VCaP (cell line): ENCODE measurements around the gene SECTM1.

Source experiments
- H3K27ac ChIP-seq: fragments of 450-650 bp; 2 replicates; pipeline ENCODE4 v1.5.1; 2017
- TF ChIP-seq, protein P1 (sequence below): fragments of 450-650 bp; conservative IDR thresholded peaks from 2 replicates; pipeline ENCODE4 v1.5.1; 2017; ENCODE audit warnings: mild to moderate bottlenecking, moderate library complexity

Gene SECTM1

DNA sequence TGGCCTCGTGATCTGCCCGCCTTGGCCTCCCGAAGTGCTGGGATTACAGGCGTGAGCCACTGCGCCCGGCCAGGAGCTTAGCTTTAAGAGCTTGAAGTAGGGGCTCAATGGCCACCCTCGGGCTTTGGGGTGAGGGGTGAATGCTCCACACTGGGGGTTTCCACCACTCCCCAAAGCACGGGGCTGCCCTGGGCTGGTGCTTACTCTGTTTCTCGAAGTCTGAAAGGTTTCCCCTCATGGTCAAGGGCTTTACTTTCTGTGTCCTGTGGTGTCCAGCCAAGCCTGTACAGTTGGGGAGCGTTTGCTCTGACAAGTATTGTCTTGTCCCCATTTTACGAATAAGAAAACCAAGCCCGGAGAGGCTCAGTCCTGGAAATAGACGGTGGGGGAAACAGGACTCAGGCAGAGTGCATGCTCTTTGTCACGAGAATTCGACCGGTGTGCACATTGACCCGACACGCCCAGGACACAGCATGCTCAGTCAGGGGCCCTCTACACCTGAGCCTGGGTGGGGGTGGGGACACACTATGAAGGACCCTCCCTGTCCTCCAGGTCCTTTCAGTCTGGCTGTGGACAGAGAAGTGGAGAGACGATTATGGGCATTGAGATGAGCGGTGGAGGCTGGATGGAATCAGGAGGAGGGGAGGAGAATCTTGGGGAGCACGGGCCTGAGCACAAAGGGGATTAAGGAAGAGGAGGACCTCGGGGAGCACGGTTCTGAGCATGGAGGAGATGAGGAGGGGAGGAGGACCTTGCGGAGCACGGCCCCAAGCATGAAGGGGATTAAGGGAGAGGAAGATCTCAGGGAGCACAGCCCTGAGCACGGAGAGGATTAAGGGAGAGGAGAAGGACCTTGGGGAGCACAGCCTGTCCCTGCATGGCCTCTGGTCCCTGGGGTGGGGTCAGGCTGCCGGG is 23.7 kb downstream of the SECTM1 start:
- H3K27ac ChIP-seq, result no peak overlapping the region
- TF ChIP-seq, protein P1, sequence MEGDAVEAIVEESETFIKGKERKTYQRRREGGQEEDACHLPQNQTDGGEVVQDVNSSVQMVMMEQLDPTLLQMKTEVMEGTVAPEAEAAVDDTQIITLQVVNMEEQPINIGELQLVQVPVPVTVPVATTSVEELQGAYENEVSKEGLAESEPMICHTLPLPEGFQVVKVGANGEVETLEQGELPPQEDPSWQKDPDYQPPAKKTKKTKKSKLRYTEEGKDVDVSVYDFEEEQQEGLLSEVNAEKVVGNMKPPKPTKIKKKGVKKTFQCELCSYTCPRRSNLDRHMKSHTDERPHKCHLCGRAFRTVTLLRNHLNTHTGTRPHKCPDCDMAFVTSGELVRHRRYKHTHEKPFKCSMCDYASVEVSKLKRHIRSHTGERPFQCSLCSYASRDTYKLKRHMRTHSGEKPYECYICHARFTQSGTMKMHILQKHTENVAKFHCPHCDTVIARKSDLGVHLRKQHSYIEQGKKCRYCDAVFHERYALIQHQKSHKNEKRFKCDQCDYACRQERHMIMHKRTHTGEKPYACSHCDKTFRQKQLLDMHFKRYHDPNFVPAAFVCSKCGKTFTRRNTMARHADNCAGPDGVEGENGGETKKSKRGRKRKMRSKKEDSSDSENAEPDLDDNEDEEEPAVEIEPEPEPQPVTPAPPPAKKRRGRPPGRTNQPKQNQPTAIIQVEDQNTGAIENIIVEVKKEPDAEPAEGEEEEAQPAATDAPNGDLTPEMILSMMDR, result no peak

DNA sequence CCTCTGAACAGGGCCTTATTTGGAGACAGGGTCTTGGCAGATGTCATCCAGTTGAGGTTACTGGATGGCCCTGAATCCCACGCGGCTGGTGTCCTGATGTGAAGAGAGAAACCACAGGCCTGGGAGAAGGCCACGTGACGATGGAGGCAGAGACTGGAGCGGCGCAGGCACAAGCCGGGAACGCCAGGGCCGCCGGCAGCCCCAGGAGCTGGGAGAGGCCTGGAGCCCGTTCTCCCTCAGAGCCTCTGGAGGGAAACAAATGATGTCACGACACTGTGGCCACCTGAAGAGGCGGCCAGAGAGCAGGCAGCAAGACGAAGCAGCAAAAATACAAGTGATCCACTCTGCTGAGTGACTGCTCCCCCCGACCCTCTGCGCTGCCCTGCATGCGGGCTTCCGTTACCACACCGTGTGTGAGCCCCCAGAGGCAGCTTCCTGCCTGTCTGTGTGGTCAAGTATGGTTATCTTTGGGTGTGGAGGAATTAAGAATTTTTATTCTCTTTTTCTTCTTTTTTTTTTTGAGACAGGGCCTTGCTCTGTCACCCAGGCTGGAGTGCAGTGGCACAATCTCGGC is 27.8 kb downstream of the SECTM1 start:
- TF ChIP-seq, protein P1, result no peak
- no peak overlapping the region for H3K27ac ChIP-seq

DNA sequence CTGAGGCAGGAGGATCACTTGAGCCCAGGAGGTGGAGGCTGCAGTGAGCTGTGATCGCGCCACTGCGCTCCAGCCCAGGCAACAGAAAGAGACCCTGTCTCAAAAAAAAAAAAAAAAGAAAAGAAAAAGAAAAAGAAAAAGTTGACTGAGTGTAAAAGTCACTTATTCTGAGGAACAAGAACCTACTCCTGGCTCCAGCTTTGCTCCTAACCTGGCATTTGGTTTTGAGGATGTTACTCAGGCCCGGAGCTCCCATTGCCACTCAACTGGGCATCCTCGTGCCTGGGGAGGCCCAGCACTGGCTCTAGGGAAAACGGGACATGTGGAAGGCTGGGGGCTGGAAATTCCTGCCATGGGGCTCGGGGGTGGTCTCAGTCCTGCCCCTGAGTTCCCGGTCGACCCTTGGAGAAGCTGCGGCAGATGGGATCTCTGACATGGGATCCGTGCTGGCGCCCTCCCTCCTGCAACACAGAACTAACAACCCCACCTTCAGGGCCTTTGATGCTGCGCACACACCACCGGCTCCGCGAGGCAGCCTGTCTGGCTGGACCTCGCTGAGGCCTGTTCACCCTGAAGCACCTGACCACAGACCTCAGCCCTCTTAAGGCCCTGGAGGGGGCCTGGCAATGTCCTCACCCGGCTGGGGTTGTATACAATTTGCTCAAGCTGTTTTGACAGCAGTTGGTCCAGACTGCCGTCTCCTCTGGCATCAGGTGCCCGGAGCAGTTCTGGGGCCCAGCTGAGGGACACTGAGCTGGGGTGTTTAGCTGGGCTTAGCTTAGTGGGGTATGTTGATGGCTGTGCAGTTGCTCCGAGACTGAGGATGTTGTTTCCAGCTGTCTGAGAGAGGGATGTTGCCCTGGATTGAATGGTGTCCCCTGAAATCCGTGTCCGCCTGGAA is 28.5 kb downstream of the SECTM1 start:
- no peak overlapping the region for H3K27ac ChIP-seq
- TF ChIP-seq, protein P1, result no peak

DNA sequence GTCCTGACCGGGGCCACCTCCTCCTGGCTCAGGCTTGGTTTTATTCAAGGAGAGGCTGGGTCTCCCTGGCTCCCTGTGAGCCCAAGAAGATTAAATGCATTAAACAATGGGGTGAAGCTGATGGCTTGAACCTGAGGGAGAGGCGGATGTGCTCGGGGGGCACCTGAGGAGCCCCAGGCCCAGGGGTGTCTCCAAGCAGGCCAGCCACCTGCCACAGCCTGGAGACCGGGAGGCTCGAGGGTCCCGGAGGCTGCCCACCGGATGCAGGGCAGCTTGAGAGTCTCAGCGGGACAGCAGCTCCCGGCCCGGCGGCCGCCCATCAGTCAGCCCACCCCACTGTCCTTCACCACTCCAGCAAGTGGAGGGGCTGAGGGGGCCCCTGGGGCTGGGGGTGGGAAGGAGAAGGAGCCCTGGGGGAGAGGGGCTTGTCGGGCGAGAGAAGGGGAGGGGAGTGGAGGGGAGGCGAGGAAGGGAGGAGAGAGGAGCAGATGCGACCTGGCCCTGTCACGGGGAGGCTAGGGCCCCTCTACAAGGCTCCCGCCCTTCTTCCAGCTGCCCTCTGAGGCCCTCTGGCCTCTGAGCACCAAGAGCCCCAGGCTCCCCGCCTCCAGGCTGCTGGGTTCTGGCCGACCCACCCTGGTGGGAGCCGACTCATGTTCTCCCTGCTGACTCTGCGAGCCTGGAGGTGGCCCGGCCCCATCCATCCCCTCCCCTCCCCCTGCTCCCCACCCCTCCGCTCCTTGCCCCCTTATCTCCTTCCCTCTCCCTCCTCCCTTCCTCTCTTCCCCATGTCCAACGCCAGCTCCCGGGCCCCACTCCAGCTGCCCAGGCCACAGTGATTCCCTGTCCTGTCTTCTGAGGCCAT is 29.4 kb downstream of the SECTM1 start:
- H3K27ac ChIP-seq, result no peak overlapping the region
- TF ChIP-seq, protein P1, result no peak

DNA sequence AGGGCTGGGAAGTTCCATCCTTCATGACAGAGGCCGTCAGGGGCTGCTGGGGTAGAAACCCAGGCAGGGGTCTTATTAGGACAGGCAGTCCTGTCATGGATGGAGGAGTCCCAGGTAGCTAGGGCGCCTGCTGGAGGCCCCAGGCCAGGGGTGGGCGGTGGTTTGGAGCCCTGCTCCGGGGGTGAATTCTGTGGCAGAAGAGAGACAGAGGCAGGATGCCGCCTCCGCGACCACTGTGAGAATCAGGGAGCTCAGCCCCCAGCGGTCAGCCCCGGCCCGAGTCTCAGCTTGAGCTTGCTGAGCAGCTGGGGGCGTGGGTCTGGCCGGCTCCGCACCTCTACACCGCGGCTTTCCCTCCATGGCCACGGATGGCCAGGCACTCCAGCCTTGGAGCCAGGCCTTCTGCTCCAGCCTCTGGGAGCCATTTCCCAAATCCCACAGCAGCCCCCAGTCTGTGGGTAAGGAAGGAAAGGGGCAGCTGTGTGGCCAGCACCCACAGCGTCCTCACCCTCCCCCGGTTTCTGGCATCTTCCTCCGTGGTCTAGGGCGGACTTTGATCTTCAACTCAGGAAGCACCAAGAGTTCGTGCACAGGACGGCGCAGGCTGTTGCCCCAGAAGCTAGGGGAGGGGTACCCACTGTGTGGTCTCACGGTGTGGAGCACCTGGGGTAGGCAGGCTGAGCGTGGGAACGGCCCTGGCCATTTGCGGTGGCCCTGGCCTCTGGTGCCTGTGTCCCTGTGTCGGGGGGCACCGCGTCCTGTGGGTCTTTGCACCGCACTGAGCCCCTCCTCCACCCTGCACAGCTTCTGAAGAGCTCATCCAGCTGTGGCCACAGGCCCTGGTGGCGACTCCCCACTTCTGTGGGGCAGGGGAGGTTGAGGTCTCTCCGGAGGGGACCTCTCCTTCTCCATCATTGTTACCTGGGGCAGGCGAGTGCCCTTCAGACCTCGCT is 30.3 kb downstream of the SECTM1 start:
- H3K27ac ChIP-seq, result no peak overlapping the region
- TF ChIP-seq, protein P1, result no peak

DNA sequence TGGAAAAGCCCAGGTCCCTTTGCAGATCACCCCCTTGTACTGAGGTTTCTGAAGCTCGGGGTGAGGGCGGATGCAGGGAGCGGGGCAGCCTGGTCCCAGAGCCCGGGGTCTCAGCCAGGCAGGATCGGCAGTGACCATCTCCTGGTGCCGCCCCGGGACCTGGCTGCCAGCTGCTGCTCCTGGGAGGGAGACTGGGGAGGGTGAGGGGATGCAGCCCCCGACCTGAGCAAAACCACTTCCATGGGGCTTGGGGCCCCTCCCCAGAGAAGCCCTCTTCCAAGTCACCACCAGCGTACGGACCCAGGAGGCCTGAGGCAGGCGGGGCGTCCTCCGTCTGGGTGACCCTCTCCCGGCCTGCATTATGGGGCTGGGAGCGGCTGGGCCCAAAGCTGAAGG is 31.0 kb downstream of the SECTM1 start:
- TF ChIP-seq, protein P1, result no peak
- no peak overlapping the region for H3K27ac ChIP-seq
